Gastroesophageal sphincter (tissue), 3 donors: ENCODE measurements around the gene OR10G7.
A peak's percentile ranks its signal among the peaks of the same experiment; 100 is the strongest.

Experiments used
- POLR2A ChIP-seq, 2 donors: fragments of 450-650 bp; IDR thresholded peaks; one replicate each; pipeline ENCODE4 v1.6.1; 2017; ENCODE audit warnings: antibody characterized with exemption in 2 of 2, mild to moderate bottlenecking in 2 of 2, moderate library complexity in 1 of 2
- TF ChIP-seq, protein P1 (sequence below), 4 experiments: fragments of 200-600 bp in 2 of 4; fragments of 450-650 bp in 2 of 4; sonication (generic) in 1 of 4; IDR thresholded peaks; one replicate each; pipeline ENCODE4 v1.5.1; 2017 to 2019; ENCODE audit warnings: antibody characterized with exemption in 4 of 4, mild to moderate bottlenecking in 2 of 4, moderate library complexity in 2 of 4

DNA sequence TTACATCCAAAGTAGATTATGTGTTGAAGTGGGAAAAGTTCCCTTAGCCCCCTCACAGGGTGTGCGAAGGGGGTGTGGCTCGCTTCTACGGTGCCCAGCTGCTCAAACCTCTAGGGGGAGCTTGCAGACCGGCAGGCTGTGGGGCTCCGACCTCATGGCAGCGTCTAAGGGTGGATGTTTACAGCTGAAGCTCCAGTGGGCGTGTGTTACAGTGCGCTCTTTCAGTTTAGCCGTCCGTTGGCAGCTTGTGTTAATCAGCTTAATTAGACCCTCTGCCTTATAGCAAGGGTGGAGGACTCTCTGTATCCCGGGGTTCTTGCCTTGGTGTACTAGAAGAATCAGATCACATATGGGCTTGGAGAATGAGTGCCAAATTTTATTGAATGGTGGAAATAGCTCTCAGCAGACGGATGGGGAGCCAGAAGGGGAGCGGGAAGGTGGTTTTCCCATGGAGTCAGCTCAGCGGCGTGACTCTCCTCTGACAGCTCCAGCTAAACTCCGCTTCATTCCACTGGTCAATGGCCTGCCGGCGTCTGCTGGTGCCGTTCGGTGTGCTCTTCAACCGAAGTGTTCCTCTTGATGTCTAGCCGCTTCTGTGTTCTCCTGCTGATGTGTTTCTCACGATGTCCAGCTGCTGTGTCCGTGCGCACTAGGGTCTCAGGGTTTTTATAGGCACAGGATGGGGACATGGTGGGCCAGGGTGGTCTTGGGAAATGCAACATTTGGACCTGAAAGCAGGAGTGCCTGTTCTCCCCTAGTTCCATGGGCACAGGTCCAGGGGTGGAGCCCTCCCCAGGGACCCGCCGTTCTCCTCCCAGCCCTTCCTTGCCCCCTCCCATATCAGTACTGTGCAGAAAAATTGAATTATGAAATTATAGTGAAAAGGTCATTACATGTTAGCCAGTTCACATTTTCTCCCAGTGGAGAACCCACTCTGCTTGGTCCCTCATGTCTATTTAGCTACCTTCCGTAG, 28.6 kb upstream of the OR10G7 start:
- no peak for TF ChIP-seq POLR2A (IDR thresholded peaks at IDR 0.05)
- TF ChIP-seq, protein P1, sequence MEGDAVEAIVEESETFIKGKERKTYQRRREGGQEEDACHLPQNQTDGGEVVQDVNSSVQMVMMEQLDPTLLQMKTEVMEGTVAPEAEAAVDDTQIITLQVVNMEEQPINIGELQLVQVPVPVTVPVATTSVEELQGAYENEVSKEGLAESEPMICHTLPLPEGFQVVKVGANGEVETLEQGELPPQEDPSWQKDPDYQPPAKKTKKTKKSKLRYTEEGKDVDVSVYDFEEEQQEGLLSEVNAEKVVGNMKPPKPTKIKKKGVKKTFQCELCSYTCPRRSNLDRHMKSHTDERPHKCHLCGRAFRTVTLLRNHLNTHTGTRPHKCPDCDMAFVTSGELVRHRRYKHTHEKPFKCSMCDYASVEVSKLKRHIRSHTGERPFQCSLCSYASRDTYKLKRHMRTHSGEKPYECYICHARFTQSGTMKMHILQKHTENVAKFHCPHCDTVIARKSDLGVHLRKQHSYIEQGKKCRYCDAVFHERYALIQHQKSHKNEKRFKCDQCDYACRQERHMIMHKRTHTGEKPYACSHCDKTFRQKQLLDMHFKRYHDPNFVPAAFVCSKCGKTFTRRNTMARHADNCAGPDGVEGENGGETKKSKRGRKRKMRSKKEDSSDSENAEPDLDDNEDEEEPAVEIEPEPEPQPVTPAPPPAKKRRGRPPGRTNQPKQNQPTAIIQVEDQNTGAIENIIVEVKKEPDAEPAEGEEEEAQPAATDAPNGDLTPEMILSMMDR (IDR thresholded peaks at IDR 0.05): peak in 3 of 4 experiments; percentile 12 to 54 (median 12)
